Right lobe of liver (tissue), 4 donors: ENCODE measurements around the gene ALMS1.

Experiments used
- CTCF ChIP-seq, 4 donors: fragments of 200-600 bp in 3 of 4; fragments of 450-650 bp in 1 of 4; IDR thresholded peaks; one replicate each; pipeline versions ENCODE4 v1.5.1 to v1.8.0; 2016 to 2022; ENCODE audit warnings: antibody characterized with exemption in 4 of 4, mild to moderate bottlenecking in 2 of 4
- POLR2A ChIP-seq: fragments of 450-650 bp; IDR thresholded peaks from one replicate; pipeline ENCODE4 v1.6.1; 2017; ENCODE audit warnings: antibody characterized with exemption, mild to moderate bottlenecking
- donor health status: DM: no; HTN: no; CAD: no.
- donor health status: DM: no; HTN: no; CAD: no.
- donor health status: DM: no; HTN: yes; CAD: no.

- TF ChIP-seq CTCF (IDR thresholded peaks at IDR 0.05): no peak
- TF ChIP-seq POLR2A: no peak
These were observed 9.0 kb upstream of the ALMS1 start for GRCh38 chr2:73376681-73377080.
